IPS DF 4.7 (cell line): ENCODE measurements around the gene SMAD6.

Experiments
- DNase-seq: peaks from one replicate; pipeline ENCODE4 v3.0.0-alpha.2; 2013; ENCODE audit warnings: low spot score; ENCODE audit errors: extremely low read depth

SMAD6 gene

DNA sequence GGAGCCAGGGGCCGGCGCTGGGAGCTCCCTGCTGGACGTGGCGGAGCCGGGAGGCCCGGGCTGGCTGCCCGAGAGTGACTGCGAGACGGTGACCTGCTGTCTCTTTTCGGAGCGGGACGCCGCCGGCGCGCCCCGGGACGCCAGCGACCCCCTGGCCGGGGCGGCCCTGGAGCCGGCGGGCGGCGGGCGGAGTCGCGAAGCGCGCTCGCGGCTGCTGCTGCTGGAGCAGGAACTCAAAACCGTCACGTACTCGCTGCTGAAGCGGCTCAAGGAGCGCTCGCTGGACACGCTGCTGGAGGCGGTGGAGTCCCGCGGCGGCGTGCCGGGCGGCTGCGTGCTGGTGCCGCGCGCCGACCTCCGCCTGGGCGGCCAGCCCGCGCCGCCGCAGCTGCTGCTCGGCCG is 1.5 kb downstream of the SMAD6 start:
- DNase-seq = no peak

DNA sequence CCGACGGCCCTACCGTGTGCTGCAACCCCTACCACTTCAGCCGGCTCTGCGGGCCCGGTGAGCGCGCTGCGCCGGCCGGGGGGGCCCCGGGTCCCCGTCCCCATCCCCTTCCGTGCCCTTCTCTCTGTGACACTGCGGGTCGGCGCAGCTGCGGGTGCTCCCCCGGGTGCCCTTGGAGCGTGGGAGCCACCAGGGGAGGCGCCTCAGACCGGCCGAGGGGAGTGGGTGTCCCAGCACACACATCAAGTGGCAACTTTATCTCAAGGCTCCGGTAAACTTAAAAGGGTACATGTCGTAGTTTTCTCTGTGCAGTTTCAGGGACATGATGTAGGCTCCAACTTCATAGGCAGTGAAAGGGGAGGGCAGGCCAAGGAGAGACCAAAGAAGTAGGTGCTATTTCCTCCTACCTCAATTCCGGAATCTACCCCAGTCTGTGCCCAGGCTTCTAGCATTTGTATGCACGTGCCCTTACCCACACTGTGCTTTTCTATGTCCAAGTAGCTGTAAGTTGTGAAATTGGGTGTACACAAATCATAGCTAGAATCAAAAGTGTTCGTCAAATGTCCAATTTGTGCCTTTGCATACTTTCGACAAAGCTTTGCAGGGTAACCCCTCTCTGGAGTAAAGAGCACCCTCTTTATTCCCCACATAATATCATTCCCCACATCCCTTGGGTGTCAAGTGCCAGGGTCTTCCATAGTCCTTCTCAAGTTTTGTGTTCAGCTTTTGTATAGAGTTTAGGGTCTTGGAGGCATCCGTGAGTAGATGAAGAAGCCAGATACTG is 2.2 kb downstream of the SMAD6 start:
- no peak for DNase-seq

GRCh38 chr15:66704803-66705153 is 2.7 kb downstream of the SMAD6 start:
- DNase-seq = no peak

GRCh38 chr15:66705277-66706146 is 3.5 kb downstream of the SMAD6 start:
- DNase-seq = no peak

GRCh38 chr15:66706225-66706732 is 4.2 kb downstream of the SMAD6 start:
- no peak for DNase-seq

DNA sequence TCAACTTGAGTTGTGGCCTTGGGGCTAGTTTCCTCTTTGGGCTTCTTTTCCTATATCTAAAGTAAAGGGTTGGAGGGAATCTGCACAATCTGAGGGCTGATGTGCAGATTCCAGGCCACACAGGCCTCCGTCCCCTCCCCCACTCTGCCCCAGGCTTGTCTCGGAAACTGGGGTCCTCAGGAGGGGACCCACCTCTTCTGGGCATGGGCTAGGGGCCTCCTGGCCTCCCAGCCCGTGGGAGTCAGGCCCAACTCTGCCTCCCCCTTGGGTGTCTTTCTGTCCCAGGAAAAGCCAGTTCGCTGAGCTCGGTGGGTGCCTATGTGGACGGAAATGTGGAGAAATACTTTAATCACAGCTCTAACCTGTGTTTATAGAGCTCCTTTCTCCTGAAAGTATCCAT is 4.8 kb downstream of the SMAD6 start:
- no peak for DNase-seq

DNA sequence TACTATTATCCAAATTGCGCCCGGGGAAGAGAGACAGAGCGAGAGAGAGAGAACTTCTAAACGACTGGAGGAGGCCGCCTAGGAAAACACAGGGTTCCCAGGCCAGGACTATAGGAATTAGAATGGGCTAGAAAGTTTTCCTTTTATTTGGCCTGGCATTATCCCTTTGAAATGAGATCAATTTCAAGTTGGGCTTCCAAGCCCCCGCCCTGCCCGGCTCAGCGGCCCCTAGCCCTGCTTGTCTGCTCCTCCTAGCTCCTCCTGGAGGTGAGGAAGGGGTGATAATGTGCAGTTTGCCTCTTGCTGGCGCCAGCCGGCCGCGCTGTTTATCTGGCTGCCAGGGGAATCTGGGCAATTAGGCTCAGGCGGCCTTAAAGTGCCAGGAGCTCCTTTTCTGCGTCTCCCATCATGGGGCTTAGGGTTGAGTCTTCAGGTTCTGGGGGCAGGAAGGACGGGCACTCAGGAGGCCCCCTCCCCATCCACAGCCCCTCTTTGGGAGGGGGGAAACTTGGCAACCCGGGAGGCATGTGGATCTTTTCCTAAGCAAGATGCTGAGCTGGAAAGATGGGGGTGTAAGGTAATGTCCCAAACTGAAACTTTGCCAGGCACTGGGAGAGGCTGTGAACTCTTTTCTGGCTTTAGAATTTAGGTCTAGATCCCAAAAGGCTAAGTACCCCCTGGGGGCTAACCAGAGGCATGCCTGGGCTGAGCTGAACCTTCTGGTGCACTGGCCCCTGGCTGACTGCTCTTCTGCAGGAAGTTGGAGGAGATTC is 5.5 kb downstream of the SMAD6 start:
- DNase-seq = no peak

DNA sequence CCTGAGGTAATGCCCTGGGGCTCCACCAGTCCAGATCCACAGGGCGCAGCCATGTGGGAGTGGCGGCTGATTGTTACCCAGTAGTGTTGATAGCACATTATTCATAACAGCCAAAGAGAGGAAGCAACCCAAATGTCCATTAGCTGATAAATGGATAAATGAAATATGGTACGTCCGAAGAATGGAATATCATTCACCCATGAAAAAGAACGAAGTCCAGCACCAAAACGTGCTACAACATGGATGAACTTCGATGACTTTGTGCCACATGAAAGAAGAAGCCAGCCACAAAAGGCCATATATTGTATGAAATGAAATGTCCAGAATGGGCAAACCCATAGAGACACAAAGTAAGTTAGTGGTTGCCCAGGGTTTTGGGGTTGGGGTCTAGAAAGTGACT is 6.4 kb downstream of the SMAD6 start:
- DNase-seq = no peak

- DNase-seq = no peak
Measured at GRCh38 chr15:66709884-66710283, 7.8 kb downstream of the SMAD6 start.

GRCh38 chr15:66711260-66711659 is 9.2 kb downstream of the SMAD6 start:
- no peak for DNase-seq

- DNase-seq = no peak
Measured at GRCh38 chr15:66711862-66712261, 9.8 kb downstream of the SMAD6 start.

GRCh38 chr15:66713843-66714508 is 11.9 kb downstream of the SMAD6 start:
- DNase-seq = no peak

GRCh38 chr15:66714543-66714981 is 12.5 kb downstream of the SMAD6 start:
- no peak for DNase-seq

DNA sequence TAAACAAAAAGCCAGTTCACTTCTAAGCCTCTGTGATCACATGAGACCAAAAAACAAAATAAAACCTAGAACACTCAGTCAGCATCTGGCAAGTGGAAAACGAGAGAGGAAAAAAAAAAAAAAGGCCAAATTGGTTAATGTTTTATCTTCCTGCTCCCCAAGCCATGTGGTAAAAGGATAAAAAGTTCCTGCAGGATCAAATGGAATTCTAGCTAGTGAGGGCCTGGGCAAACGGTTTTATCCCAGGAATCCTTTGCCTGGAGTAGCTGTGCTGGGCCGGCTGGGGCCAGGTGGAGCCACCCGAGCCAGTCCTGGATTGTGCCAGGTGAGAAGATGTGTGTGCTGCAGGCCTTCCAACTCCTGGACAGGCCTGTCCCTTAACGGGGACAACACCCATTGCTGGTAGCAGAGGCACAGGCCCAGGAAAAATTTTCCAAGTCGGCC is 13.2 kb downstream of the SMAD6 start:
- no peak for DNase-seq

DNA sequence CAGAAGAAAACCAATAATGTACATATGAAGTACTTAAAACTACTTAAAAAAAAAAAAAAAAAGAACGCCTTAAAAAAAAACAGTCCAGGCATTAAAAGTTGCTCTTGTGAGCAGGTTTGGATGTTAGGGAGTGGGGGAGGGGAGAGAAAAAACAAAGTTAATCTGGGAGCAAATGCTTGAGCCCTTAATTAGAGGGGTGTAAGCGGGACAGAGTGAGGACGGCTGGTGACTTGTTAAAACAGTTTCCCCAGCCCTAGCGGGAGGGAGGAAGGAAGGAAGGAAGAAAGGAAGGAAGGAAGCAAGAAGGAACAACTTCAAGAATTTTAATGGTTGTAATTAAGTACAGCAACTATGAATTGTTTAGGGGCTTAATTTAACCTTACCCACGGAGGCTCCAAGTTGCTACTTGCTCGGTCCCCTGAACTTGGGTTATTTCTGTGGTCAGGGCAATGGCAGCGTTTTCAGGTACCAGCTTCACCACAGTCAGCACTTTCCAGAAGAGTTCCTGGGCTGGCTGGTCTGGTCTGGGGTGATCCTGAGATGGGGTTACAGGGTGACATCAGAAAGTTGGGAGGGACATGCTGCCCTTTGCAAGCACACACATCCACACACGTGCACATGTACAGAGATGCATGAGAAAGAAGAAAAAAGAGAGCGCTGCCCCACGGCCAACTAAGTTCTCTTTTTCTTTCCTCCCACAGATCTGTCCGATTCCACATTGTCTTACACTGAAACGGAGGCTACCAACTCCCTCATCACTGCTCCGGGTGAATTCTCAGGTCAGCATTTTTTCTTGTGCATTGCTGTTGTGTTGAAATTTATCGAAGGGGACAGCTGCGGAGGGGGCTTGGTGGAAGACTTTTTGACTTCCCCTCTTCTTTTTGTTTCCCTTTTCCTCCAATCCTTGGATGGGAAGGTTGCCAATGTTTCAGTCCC is 14.0 kb downstream of the SMAD6 start:
- DNase-seq = no peak

DNA sequence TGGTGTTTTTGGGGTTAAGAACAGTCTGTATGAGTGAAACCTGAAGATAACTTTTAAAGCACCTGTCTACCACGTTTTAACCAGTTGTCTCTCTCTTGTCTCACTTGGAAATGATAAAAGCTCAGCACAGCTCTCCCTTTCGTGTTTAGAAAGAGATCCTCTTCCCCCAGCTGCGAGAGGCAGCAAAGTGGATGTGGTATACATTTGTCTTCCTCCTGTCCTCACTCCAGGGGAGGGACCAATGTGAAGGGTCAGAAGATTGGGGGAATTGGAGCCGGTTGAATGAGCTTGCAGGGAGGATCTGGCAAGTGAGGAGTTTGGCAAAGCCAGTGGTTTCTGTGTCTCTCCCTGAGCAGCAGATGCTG is 14.6 kb downstream of the SMAD6 start:
- no peak for DNase-seq

DNA sequence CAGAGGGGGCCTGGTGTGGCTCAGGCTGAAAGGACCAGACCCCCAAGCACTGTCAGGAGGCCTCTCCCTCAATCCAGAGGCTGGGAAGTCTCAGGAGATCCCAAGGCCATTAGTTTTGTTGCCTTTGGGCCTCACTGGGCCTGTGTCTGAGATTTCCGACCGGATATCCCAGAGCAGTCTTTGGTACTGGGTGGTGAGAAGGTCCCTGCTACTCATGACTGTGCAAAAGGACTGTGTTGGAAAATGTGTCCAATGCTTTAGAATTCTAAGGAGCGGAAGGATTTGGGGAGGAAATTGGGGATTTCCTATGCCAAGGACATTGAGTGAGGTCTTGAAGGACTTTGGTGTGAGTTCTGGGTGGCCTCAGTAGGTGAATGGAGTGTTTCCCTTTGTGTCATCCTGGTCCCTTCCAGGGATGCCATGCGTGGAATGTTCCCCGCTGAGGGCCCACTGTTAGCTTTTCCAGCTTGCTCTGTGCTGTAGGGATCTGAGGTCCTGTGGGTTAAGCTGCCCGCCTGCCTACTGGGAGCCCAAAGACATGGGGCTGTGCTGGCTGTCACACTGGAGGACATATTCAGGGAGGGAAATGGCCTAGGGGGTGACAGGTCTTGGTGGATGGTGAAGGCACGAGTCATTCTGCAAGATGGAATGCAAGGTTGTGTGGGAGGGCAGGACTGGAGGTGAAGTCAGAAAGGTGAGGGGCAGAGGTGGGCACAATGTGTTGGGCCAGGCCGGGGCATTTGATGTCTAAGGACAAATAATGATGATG is 16.4 kb downstream of the SMAD6 start:
- no peak for DNase-seq

GRCh38 chr15:66719471-66719870 is 17.4 kb downstream of the SMAD6 start:
- no peak for DNase-seq
